Fibroblast of skin of abdomen (primary cell): ENCODE data around the gene DEFB112. TPM values are rescaled to one million over a fixed set of nuclear protein-coding genes. Genes with fewer than 3 reads are reported as not detected.

Source experiments
- DNase-seq: peaks from one replicate; pipeline ENCODE4 v3.0.0-alpha.2; 2013
- polyA plus RNA-seq, 2 experiments: library from polyadenylated mRNA; unstranded; fragments of 120-200 nt; gene quantifications; one replicate each; pipeline ENCODE4 v1.2.1, GENCODE V29; 2013; ENCODE audit not compliant: insufficient read length in 2 of 2

The DEFB112 gene, protein sequence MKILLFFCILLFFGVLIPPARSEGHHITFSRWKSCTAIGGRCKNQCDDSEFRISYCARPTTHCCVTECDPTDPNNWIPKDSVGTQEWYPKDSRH
- polyA plus RNA-seq (2013, experiment 1 of 2; ENCODE audit: insufficient read length), result not detected
- not detected for polyA plus RNA-seq (2013, experiment 2 of 2; ENCODE audit: insufficient read length)

DNA sequence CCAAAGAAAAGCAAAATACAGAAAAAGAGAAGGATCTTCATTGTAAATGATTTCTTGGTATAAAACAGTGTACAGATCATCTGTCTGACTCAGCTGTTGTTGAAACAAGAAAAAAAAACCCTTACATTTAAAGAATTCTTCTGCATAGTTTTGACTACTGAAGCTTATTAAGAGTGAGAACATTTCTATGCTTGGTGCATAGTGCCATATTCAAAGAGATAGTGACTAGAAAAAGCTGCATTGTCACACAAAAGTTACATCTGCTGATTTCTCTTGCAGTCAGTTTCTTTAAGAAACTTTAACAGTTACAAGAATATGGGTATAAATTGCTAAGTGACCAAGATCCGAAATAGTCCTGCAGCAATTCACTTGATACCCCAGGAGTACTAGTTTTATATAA, at the start of gene DEFB112:
TSS of gene DEFB112 (minus strand) at position 101 of the 400 bp plus-strand sequence. CDS start at position 41, 60 bp downstream.
- DNase-seq, result no peak

DNA sequence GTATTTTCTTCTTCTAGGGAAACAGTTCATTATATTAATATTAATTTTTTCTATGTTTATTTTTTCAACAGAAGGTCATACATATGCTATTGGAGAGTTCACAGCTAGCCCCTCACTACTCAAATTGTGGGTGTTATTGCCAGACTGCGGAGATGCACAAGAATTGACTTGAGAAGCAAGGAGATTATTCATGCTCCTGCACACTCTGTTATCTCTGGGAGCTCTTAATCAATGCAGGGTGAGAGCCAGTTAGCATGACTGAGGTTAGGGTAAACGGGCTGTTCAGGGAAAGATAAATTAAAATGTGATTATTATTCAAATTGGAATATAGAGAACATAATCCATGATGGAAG, 48.9 kb upstream of the DEFB112 start:
- no peak for DNase-seq

DNA sequence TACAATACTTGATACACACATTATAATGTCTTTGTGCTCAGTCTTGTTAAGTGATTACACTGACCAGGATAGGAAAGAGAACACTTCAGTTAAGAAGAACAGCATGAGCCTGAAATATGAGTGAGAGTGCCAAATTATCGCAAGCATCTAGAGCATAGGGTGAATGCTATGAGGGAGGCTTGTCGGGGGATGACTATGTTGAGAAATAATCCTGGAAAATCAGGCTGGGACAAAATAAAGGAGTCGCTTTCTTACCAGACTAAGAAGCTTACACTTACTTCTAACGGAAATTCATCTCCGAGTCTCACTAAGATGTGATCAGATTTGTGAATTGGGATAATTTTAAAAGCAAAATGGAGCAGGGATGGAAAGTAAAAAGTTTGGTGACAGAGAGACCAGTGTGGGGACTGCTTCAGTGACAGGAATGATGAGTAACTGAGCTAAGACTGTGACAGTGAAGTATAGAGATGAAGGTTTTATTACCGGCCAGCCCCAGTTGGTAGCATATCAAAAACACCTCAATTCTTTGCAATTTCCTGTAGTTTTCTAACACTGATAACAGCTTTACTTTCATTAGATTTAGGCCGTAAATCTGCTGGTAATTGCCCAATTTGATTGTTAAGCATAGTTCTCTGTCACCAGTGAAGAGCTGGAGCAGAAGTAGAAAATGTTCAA, 48.4 kb upstream of the DEFB112 start:
- DNase-seq, result no peak

DNA sequence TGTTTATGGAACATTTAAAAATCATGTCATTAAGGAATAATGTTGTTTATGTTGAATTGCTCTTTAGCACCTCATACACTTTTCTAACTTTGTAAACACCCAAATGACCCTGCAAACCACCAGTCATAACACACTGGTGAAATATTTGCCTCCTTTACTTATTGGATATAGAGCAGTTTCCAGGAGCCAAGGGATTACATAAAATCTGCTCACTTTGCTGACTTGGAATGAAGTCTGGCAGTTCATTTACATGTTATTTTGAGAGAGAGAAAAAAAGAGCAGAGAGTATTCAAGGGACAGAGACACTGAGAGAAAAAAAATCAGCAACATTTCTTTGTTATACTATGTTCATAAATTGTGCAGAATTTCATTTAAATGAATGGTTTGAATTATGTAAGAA, 46.6 kb upstream of the DEFB112 start:
- no peak for DNase-seq

GRCh38 chr6:50093938-50094272, 44.2 kb upstream of the DEFB112 start:
- DNase-seq, result no peak

DNA sequence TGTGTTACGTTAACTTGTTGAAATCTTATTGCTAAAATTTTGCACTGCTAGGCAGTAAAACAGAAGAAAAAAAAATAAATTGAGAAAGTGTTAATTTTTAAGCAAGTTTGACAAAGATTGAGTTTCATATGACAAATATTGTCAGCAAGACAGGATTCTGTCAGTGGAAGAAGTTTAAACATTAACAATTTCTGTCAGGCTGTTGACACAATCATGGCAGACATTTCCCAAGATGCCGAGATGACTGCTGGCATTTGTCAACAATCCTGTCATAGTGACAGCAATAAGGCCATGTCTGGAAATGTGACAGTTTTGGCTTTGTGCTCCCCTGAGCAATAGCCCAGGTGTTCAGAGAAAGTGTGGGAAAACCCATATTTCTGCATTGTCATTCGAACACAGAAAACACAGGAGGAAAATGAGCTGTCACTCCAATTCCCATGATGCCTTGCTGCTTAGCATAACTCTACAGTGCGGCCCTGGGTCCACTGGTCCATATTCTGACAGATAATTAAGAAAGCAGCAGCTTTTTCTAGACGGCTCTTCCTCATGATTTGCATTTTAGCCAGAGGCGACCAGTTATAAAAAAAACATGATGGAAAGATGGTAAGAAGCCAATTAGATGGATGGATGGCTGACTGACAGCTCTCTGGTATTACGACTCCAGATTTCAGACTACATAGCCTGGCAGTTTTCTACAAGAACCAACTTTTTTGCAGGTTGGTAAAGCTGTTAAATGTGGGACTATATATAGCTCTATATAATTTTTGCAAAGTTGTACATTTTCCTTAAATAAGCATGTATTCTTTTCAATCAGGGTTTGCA, 43.6 kb upstream of the DEFB112 start:
- no peak for DNase-seq

GRCh38 chr6:50091641-50092040, 41.9 kb upstream of the DEFB112 start:
- peak; percentile 30 for DNase-seq

GRCh38 chr6:50089911-50090310, 40.2 kb upstream of the DEFB112 start:
- DNase-seq, result no peak

GRCh38 chr6:50087231-50087954, 37.7 kb upstream of the DEFB112 start:
- DNase-seq, result peak; percentile 72

- DNase-seq, result no peak
Observed at GRCh38 chr6:50077385-50077784, 27.7 kb upstream of the DEFB112 start.

DNA sequence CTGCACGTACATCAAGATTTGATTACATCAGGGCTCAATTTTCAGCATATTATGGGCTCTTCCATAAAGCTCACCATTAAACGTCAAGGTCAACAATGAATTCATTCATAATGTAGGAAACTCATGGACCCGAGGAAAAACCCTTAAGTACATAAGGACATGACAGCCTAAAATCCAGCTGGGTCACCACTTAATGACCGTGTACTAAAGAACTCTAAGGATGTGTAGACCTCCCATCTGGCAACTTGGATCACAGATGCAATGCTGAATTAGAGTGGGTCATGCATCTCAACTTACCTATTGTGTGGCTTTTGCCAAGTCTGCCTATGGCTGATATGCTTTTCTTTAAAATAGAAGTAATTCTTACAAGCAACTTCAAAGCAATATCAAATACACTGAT, 26.7 kb upstream of the DEFB112 start:
- DNase-seq, result no peak

- no peak for DNase-seq
Observed at GRCh38 chr6:50071921-50072320, 22.2 kb upstream of the DEFB112 start.

GRCh38 chr6:50070101-50070500, 20.4 kb upstream of the DEFB112 start:
- no peak for DNase-seq

- DNase-seq, result no peak
Observed at GRCh38 chr6:50062051-50062450, 12.3 kb upstream of the DEFB112 start.

DNA sequence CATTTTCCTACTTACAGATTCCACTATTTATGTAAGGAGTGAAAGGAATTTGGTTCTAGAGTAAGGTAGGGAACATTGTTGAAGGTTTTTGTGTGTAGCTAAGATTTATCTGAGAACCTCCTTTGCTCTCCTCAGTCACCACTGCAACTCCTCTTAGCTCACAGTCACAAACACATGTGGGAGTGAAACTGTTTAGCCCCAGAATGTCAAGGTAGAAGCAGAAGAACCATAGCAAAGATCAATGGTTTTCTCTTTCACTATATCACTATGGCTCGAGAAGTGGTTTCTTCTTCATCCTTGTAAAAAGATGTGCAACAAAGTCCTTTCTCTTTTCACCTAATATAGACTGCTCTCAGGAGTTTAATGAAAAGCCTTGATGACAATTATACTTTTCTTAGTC, 6.5 kb upstream of the DEFB112 start:
- DNase-seq, result no peak

DNA sequence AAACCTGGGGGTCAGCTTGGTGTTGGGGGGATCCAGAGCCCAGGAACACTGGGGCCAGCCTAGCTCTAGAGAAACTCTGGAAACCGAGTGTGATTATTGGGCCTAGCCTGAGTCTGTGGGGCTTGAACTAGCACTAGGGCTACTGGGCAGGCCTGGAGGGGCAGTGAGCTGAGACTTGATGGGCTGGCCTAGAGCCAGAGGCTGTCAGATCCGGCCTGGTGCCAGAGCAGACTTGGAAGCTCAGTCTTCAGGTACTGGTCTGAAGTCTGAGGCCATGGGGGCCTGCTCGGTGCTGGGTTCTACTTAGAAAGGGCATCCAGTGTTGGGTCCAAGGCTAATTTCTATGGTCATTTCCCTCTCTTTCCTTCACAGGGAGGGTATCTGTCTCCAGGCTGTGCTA, 2.7 kb downstream of the DEFB112 start:
- DNase-seq, result no peak

- DNase-seq, result no peak
Observed at GRCh38 chr6:50030777-50031562, 18.8 kb downstream of the DEFB112 start.

- no peak for DNase-seq
Observed at GRCh38 chr6:50030350-50030749, 19.4 kb downstream of the DEFB112 start.

- no peak for DNase-seq
Observed at GRCh38 chr6:50025258-50025657, 24.5 kb downstream of the DEFB112 start.

DNA sequence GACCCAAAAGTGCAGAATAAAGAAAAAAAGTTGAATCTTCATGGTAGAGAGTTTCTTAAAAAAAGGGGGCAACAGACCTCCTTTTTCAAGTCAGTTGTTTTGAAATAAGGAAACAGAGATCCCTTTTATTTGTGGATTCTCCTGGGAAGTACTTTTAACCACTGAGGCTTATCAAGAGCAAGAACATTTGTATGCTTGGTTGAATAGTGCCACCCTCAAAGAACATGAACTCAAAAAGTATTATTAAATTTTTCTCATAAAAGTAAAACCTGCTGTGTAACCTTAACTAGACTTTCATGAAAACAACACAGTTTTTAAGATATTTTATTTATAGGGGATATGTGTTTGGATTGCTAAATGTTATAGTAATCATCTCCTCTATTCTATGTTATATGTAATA, 27.8 kb downstream of the DEFB112 start, which contains the start of gene DEFB110:
TSS of gene DEFB110 (minus strand) at position 101 of the 400 bp plus-strand sequence. CDS start at position 42, 59 bp downstream.
- no peak for DNase-seq

DNA sequence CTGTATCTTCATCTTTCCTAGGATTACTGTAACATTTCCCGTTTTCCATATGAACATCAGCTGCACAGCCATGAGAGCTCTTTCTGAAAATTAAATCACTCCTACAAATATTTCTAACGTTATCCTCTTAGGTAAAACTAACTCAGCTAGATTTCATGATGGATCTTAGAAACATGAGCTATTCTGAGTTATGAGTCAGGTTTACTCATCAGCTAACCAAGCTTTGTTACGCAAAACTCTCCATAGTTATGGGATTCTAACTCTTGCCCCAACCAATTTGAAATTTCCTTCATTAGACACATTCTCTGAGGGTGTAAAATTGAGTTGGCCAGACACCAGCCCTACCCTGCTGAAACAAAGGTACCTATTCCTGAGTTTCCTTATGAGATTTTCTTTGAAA, 41.9 kb downstream of the DEFB112 start:
- peak; percentile 33 for DNase-seq

GRCh38 chr6:50003139-50003538, 46.6 kb downstream of the DEFB112 start:
- DNase-seq, result no peak
